HepG2 (cell line): ENCODE data around the gene ZNF530. TPM values are rescaled to one million over a fixed set of nuclear protein-coding genes. Genes with fewer than 3 reads are reported as not detected.

Experiments used
- CCDC6 ChIP-seq: sonication (generic); formaldehyde crosslinking; IDR thresholded peaks from 2 replicates; pipeline ENCODE4 v1.8.1; 2022; ENCODE audit warnings: mild to moderate bottlenecking, missing genetic modification reagents, moderate library complexity
- DBP ChIP-seq: sonication (generic); formaldehyde crosslinking; IDR thresholded peaks from 2 replicates; pipeline ENCODE4 v1.4.0; 2020; ENCODE audit warnings: missing genetic modification reagents; ENCODE audit errors: not compliant biosample characterization
- GABPA ChIP-seq, 2 experiments: IDR thresholded peaks; 2 replicates each; pipeline ENCODE4 v1.6.1; 2011 to 2016; ENCODE audit warnings: low read depth in 2 of 2, low read length in 1 of 2, missing biosample characterization in 1 of 2, missing genetic modification characterization in 1 of 2
- HMGA1 ChIP-seq: sonication (generic); formaldehyde crosslinking; conservative IDR thresholded peaks from 2 replicates; pipeline ENCODE4 v1.4.0; 2020; ENCODE audit warnings: missing genetic modification reagents
- IRF2 ChIP-seq: IDR thresholded peaks from 2 replicates; pipeline ENCODE4 v1.6.1; 2018; ENCODE audit warnings: missing genetic modification reagents, missing compliant biosample characterization
- KDM4B ChIP-seq: sonication (generic); formaldehyde crosslinking; IDR thresholded peaks from 2 replicates; pipeline ENCODE4 v1.4.0; 2020; ENCODE audit warnings: missing genetic modification reagents
- MEF2D ChIP-seq: sonication (generic); formaldehyde crosslinking; IDR thresholded peaks from 2 replicates; pipeline ENCODE4 v1.5.1; 2020; ENCODE audit warnings: mild to moderate bottlenecking, missing genetic modification reagents
- MYC ChIP-seq: sonication (generic); formaldehyde crosslinking; IDR thresholded peaks from 2 replicates; pipeline ENCODE4 v1.9.0; 2021; ENCODE audit warnings: missing genetic modification reagents, borderline replicate concordance
- NFIB ChIP-seq: sonication (generic); formaldehyde crosslinking; IDR thresholded peaks from 2 replicates; pipeline ENCODE4 v1.9.0; 2021; ENCODE audit warnings: missing genetic modification reagents, mild to moderate bottlenecking, borderline replicate concordance
- POGZ ChIP-seq: sonication (generic); formaldehyde crosslinking; IDR thresholded peaks from 2 replicates; pipeline ENCODE4 v1.4.0; 2020; ENCODE audit warnings: mild to moderate bottlenecking, missing genetic modification reagents
- POLR2AphosphoS2 ChIP-seq: IDR thresholded peaks from 2 replicates; pipeline ENCODE4 v1.6.1; 2011; ENCODE audit warnings: low read depth, low read length, improper control_type of control experiment
- POLR2G ChIP-seq: fragments of 200-400 bp; formaldehyde crosslinking; IDR thresholded peaks from 2 replicates; pipeline ENCODE4 v1.6.1; 2018; ENCODE audit warnings: mild to moderate bottlenecking, low read depth, low read length, moderate library complexity
- SIN3B ChIP-seq: fragments of 150-350 bp; IDR thresholded peaks from 2 replicates; pipeline ENCODE4 v1.6.1; 2014; ENCODE audit warnings: low read length
- SKI ChIP-seq: fragments of 450-650 bp; IDR thresholded peaks from one replicate; pipeline ENCODE4 v1.6.1; 2018; ENCODE audit warnings: mild to moderate bottlenecking; ENCODE audit not compliant: partially characterized antibody
- TCF7 ChIP-seq: sonication (generic); IDR thresholded peaks from 2 replicates; pipeline ENCODE4 v1.6.1; 2016; ENCODE audit warnings: antibody characterized with exemption, low read depth
- USF2 ChIP-seq, 2 experiments: sonication (generic) in 1 of 2; formaldehyde crosslinking in 1 of 2; IDR thresholded peaks; 2 replicates each; pipeline versions ENCODE4 v1.5.1 to v1.6.1; 2011 to 2020; ENCODE audit warnings: borderline replicate concordance in 1 of 2, low read depth in 1 of 2, low read length in 1 of 2, mild to moderate bottlenecking in 1 of 2, missing genetic modification reagents in 1 of 2, moderate library complexity in 1 of 2
- ZC3H13 ChIP-seq: sonication (generic); formaldehyde crosslinking; IDR thresholded peaks from 2 replicates; pipeline ENCODE4 v1.8.1; 2023; ENCODE audit warnings: mild to moderate bottlenecking, missing genetic modification reagents, moderate library complexity
- ZNF180 ChIP-seq: sonication (generic); formaldehyde crosslinking; IDR thresholded peaks from 2 replicates; pipeline ENCODE4 v1.4.0; 2020; ENCODE audit warnings: low read depth, missing genetic modification reagents, borderline replicate concordance
- ZNF207 ChIP-seq: fragments of 450-650 bp; IDR thresholded peaks from 2 replicates; pipeline ENCODE4 v1.6.1; 2016; ENCODE audit warnings: antibody characterized with exemption, borderline replicate concordance
- ZNF232 ChIP-seq: sonication (generic); formaldehyde crosslinking; IDR thresholded peaks from 2 replicates; pipeline ENCODE4 v1.4.0; 2020; ENCODE audit warnings: missing genetic modification reagents, borderline replicate concordance
- ZNF501 ChIP-seq: sonication (generic); formaldehyde crosslinking; IDR thresholded peaks from 2 replicates; pipeline ENCODE4 v1.5.1; 2020; ENCODE audit warnings: mild to moderate bottlenecking, moderate library complexity, missing genetic modification reagents
- ZNF547 ChIP-seq: sonication (generic); formaldehyde crosslinking; IDR thresholded peaks from 2 replicates; pipeline ENCODE4 v1.5.1; 2020; ENCODE audit warnings: mild to moderate bottlenecking, missing genetic modification reagents
- ZNF678 ChIP-seq: sonication (generic); formaldehyde crosslinking; IDR thresholded peaks from 2 replicates; pipeline ENCODE4 v1.4.0; 2020; ENCODE audit warnings: mild to moderate bottlenecking, missing genetic modification reagents
- ZNF7 ChIP-seq: IDR thresholded peaks from 2 replicates; pipeline ENCODE4 v1.6.1; 2016; ENCODE audit warnings: missing biosample characterization, missing genetic modification reagents
- ZNF724P ChIP-seq: sonication (generic); formaldehyde crosslinking; IDR thresholded peaks from 2 replicates; pipeline ENCODE4 v1.8.0; 2022; ENCODE audit warnings: missing genetic modification reagents, borderline replicate concordance
- ZNF747 ChIP-seq: sonication (generic); formaldehyde crosslinking; IDR thresholded peaks from 2 replicates; pipeline ENCODE4 v1.8.1; 2023; ENCODE audit warnings: missing genetic modification reagents, mild to moderate bottlenecking, borderline replicate concordance
- ZNF772 ChIP-seq: sonication (generic); formaldehyde crosslinking; IDR thresholded peaks from 2 replicates; pipeline ENCODE4 v1.5.0; 2020; ENCODE audit warnings: mild to moderate bottlenecking, missing genetic modification reagents
- ZNF782 ChIP-seq: sonication (generic); formaldehyde crosslinking; IDR thresholded peaks from 2 replicates; pipeline ENCODE4 v1.4.0; 2020; ENCODE audit warnings: missing genetic modification reagents, mild to moderate bottlenecking, borderline replicate concordance
- ZSCAN20 ChIP-seq: sonication (generic); formaldehyde crosslinking; IDR thresholded peaks from 2 replicates; pipeline ENCODE4 v1.4.0; 2020; ENCODE audit warnings: missing genetic modification reagents, mild to moderate bottlenecking, borderline replicate concordance
- polyA plus RNA-seq, 8 experiments: library from polyadenylated mRNA; depleted of rRNA in 3 of 8; stranded (reverse) in 7 of 8; unstranded in 1 of 8; fragments of >200 nt; fragmentation: Illumina TruSeq in 4 of 8; extraction: Trizol in 4 of 8; gene quantifications; 2 replicates each; pipeline versions ENCODE4 v1.2.1 to v1.2.3, GENCODE V29; 2011 to 2016; ENCODE audit warnings: low read depth in 4 of 8, missing spikeins in 1 of 8, mixed read lengths in 1 of 8; ENCODE audit not compliant: insufficient read depth in 1 of 8
- total RNA-seq, 5 experiments: library from RNA; depleted of rRNA; stranded (reverse); fragments of >200 nt; fragmentation: Illumina TruSeq; extraction: Trizol; gene quantifications; 2 replicates each; pipeline ENCODE4 v1.2.3, GENCODE V29; 2016; ENCODE audit warnings: low read depth in 1 of 5

Gene ZNF530
- total and polyA plus RNA-seq, 2 of the 13 experiments (the other 11 are each of a cell fraction or from before 2014, with no cell fraction given), result 1.1 to 7.8 TPM

GRCh38 chr19:57583521-57584416 is 15.9 kb upstream of the ZNF530 start, which contains the start of gene ZIK1 (continued):
- no peak for TF ChIP-seq SIN3B
- TF ChIP-seq DBP (CRISPR knock-in tag), result no peak
- TF ChIP-seq GABPA (IDR thresholded peaks at IDR 0.05; ENCODE audit: low read depth, low read length), result peak; percentile 92
- TF ChIP-seq GABPA (CRISPR knock-in tag; IDR thresholded peaks at IDR 0.05; ENCODE audit: low read depth), result peak; percentile 96
- TF ChIP-seq POGZ, result no peak
- peak; percentile 38; the same call in 1 of the 2 replicates for TF ChIP-seq POLR2G
- TF ChIP-seq ZNF501 (CRISPR knock-in tag), result peak; percentile 32; the same call in 1 of the 2 replicates
- no peak for TF ChIP-seq USF2 (IDR thresholded peaks at IDR 0.05; ENCODE audit: low read depth, low read length)
- no peak for TF ChIP-seq USF2 (CRISPR knock-in tag; IDR thresholded peaks at IDR 0.05; ENCODE audit: borderline replicate concordance)
- no peak for TF ChIP-seq ZNF772 (CRISPR knock-in tag)
- TF ChIP-seq ZNF232 (CRISPR knock-in tag), result no peak
- TF ChIP-seq IRF2 (CRISPR knock-in tag), result 0 out of 2 replicates have a peak, but pooled peaks have one; percentile 35
- no peak for TF ChIP-seq POLR2AphosphoS2
- TF ChIP-seq NFIB (CRISPR knock-in tag), result 0 out of 2 replicates have a peak, but pooled peaks have one; percentile 26
- no peak for TF ChIP-seq ZNF547 (CRISPR knock-in tag)
- no peak for TF ChIP-seq TCF7
- TF ChIP-seq ZNF678, result no peak
- TF ChIP-seq CCDC6, result no peak
- TF ChIP-seq ZNF747 (CRISPR knock-in tag), result no peak
- no peak for TF ChIP-seq MYC (CRISPR knock-in tag)
- TF ChIP-seq HMGA1 (CRISPR knock-in tag), result no peak
- TF ChIP-seq MEF2D (CRISPR knock-in tag), result no peak
- TF ChIP-seq ZNF207, result no peak
- TF ChIP-seq ZNF180 (CRISPR knock-in tag), result no peak
- no peak for TF ChIP-seq ZC3H13
- TF ChIP-seq ZNF724P, result 0 out of 2 replicates have a peak, but pooled peaks have one; percentile 38
- TF ChIP-seq ZSCAN20, result no peak
- TF ChIP-seq SKI, result no peak
- TF ChIP-seq ZNF7 (CRISPR knock-in tag), result no peak
- TF ChIP-seq KDM4B (CRISPR knock-in tag), result no peak
- no peak for TF ChIP-seq ZNF782 (CRISPR knock-in tag)
